ENCODE results near the gene TRIM47.

The TRIM47 gene

DNA sequence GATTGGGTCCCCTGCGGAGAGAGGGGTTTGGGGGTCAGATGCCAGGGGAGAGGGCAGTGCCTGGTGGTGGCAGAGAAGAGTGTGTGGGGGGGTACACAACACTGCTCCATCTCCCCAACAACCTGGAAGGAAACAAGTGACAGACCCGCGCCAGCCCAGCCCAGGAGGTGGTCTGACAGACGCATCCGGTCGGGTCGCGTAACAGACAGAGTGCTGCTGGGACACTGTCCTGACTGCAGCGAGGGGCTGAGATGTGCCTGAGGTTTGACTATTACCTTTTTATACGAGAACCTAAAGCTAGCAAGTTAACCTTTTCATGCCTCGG, 50.3 kb downstream of the TRIM47 start:
- no peak for DNase-seq

- peak; percentile 68 to 73 for DNase-seq
Measured at GRCh38 chr17:75827308-75828075, 50.9 kb downstream of the TRIM47 start.

DNA sequence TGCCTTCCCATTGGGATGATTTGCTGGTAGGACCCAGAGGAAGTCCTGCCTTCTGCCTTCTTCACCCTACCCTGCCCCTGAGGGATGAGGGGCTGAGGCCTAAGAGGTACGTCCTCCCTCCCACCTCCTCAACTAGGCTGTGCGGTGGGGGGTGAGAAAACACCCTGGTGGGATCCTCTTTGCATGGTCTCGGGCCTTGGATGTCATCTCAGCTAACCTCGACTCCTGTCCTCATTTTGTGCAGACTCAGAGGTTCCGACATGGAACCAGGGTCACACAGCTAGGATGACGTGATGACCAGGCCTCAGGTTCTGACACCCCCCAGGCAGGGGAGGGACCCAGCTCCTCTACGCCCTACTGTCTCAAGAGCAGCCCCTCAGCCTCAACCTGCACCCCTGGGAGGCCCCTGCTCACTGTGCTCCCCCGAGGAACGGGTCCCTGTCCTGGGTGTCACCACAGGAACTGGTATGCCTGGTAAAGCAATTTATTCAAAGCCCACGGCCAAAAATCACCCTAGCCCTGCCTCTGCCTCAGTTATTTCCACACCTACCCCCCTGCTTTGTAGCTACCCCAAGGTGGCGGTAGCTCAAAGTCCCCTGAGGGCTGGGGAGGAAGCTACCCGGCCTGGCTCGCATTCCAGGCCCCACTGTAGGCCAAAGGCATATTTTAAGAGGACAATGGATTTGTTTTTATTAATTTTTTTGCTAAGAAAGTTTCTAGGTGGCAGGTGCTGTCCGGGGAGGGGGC, 51.6 kb downstream of the TRIM47 start:
- no peak for DNase-seq

DNA sequence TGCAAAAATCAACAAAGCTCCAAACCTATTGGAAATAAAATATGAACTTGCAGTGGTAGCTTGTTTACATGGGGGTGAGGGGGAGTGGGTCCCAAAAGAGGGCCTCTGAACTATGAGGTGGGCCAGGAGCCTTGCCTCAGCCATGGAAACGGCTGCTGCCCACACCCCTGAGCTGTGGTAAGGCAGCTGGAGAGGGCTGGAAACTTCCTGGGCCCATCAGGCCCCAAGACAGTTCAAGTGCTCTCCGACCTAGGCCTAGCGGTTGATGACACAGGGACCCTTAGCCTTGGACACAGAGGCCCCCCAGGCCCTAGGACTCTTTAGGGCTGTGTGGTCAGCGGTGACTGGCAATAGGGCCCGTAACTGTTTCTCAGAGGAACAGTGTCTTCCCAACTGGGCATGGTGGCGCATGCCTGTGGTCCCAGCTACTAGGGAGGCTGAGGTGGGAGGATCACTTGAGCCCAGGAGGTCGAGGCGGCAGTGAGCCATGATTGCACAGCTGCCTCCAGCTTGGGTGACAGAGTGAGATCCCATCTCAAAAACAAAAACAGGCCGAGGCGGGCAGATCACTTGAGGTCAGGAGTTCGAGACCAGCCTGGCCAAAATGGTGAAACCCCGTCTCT, 52.5 kb downstream of the TRIM47 start:
- no peak for DNase-seq

GRCh38 chr17:75825149-75825552, 53.2 kb downstream of the TRIM47 start:
- no peak for DNase-seq

- no peak for DNase-seq
Measured at GRCh38 chr17:75824666-75825065, 53.7 kb downstream of the TRIM47 start.
